Fibroblast of gingiva (primary cell): ENCODE results near the gene FADS3.

Source experiments
- DNase-seq: peaks from one replicate; pipeline ENCODE4 v3.0.0-alpha.2; 2011; ENCODE audit warnings: low read depth

FADS3 gene

DNA sequence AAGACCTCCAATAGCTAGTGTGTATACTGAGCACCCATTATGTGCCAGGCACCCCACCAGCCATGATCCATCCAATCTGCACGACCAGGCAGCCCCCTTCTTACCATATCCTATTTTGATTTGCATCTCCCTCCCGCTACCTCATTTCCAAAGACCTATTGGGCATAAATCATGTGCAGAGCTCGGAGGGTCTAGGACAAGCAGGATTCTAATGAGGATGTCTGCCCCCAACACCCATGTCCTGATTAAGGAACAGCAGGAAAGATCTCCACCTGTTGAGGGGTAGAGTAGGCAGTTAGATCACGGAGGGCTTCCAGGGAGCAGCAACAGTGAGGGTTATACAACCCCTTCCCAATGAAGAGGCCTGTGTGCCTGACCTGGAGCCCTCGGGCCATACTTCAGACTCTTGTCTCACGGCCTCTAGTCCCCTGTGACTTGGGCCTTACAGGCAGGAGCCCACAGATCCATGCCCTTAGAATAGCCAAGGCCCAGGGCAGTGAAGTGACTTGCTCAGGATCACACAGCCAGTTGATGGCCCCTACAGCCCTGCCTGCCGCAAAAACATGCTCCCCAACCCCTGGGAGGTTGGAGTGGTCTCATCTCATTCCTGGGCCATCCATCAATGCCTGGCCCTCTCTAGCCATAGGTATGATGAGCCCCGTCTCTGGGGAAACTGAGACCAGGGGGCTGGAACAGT is 22.5 kb upstream of the FADS3 start:
- no peak for DNase-seq

DNA sequence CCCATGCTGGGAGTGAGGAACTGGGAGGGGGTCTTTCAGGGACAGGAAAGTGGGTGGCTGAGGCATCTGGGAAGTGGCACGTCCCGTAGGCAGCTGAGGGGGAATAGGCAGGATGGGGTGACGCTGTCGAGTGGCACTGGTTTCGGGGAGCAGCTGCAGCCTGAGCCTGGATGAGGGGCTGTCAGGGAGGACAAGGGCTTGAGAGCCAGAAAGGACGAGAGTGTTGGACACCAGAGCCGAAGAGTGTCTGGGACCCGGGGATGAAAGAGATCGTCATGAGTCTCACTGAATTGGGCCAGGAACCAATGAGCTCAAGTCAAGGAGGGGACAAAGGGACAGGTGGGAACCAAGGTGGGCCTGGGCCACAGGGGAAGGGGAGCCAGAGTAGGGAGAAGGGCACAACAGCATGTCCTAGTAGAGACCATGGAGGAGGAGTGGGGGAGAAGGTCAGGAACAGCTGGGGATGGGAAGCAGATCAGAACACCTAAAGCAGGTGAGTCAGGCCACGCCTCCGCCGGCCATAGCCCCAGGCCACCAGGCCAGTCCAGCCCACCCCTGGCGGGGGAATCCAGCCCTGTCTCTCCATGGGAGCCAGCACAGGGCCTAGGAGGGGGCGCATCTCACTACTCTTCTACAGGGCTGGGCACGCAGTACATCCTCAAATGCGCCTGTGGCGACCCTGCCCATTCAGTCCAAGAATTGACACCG is 21.8 kb upstream of the FADS3 start:
- DNase-seq: no peak

DNA sequence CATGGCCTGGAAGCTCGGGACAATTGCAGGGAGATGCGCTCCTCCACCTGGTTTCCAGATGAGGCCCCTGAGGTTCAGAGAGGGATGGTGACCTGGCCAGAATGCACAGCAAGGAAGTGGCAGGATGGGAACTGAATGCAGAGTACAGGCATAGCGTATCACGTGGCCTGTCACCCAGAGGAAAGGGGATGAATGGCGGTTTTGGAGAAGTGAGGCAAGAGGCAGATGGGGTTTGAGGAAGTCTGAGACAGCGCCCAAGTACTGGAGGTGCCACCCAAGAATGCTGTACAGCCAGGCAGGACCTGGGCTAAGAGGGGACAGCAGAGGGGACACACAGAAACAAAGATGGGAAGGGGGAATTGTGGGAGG is 21.2 kb upstream of the FADS3 start:
- no peak for DNase-seq

DNA sequence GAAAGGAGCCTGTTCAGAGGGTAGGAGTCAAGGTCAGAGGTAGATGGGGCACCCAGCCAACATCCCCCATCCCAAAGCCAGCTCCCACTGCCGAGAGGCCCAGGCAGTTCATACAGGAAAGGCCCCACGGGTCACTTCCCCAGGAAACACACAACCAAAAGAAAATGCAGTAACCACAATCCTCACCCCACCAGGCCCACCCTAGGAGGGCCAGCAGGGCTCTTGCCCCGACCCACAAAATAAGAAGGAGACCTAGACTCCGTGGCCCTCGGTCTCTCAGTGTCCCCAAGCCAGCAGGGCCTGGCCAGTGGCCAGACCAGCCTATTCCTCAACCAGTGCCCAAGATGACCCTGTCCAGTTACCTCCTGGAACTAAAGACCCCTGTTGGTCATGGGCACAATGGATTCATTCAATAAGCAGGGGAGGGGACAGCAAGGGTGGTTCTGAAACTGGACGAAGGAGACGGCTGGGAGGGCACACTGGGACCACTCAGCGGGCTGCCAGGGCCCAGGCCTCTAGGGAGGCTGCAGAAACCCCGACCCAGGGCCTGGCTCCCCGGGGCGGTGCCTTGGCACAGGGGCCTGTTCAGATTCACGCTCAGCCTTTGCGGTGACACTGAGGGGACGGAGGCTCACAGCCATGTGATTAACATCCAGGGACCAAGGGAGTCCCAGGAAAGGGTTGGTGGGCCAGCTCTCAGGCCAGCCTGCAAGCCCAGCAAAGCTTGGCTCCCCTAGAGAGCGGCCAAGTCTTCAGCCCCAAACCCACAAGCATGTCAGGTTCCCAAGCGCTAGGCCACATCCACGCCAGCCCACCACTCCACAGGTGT is 20.6 kb upstream of the FADS3 start:
- no peak for DNase-seq

DNA sequence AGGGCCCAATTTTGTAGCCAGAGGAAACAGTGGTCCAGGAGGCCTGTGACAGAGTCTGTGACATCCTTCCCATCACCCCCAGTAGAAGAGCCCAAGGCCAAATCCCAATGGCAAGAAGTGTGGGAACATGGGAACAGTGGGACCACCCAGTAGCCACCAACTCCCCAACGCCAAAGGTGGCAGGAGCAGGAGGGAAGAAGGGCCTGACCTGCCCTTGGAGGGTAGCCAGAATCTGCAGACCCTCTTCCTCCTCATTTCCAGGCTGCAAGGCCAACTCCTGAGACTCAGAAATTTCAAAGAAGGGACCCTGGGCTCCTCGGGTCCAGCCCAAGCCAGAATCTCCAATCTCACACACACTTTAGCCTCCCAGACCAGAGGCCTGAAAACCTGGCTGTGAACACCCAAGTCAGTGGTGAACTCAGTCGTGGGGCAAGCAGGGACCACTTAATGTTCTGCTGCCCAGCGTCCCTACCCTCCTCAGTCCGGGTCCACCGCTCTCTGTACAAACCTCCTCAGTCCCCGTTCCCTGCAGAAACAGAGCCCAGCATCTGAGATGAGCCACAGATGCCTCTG is 19.9 kb upstream of the FADS3 start:
- no peak for DNase-seq

DNA sequence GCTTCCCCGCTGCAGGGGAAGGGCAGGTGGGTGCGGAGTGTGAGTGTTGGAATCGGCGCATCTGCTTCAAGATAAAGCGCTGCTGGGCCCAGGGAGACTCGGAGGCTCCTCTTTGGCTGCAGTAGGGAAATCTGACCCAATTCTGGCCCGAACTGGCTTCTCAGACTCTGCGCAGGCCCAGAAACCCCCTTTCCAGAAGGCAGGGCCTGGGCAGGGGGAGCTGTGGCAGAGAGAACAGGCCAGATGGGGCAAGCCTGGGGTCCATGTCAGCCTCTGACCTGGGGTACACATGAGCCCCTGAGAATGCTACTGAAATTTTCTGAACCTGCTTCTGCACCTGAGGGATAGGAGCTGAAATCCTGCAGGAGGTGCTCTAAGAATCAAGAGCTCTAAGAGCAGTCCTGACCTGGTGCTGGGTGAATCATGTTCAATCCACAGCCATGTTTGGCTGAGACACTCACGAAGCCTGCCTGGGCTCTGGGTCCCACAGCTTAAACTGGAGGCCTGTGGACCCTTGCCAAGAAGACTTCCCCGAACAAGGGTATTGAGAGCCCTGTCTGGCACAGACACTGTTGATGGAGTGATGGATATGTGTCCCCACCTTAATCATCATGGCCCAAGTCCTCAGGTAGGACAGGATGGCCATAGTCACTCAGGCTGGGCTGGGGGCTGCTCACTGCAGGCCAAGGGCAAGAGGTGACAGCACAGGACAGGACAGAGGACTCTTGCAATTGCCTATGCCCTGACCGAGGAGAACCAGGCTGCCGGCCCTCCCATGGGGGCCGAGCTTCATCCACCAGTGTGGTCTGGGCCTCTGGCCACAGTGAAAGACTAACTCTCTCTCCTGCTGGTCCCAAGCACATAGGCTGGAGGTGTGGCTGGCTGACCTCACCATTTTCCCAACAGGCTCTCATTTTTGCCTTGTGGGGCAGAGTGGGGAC is 19.1 kb upstream of the FADS3 start:
- no peak for DNase-seq

DNA sequence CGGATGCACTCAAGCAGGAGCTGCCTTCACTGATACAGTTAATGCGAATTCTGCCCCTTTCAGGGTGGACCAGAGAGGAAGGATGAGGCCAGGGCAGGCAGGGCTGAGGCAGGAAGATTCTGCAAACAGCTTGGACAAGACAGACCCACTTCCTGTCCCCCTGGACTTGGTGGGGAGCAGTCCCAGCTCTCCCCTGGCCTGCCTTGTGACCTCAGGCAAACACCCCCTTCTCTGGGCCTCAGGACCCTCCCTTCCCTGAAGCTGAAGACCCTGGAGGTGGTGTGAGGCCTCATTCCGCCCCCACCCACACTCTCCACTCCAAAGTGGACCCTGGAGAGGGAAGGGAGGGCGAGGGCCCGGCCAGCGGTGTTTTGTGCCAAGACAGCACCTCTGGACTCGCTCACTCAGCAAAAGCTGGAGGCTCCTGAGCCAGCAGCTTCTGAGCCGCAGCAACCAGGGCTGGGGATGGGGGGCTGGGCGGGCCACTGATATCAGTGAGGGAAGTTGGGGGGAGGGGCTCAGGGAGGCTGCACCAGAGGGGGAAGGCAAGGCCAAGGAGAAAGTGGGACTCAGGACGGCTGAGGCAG is 17.5 kb upstream of the FADS3 start:
- DNase-seq: no peak

DNA sequence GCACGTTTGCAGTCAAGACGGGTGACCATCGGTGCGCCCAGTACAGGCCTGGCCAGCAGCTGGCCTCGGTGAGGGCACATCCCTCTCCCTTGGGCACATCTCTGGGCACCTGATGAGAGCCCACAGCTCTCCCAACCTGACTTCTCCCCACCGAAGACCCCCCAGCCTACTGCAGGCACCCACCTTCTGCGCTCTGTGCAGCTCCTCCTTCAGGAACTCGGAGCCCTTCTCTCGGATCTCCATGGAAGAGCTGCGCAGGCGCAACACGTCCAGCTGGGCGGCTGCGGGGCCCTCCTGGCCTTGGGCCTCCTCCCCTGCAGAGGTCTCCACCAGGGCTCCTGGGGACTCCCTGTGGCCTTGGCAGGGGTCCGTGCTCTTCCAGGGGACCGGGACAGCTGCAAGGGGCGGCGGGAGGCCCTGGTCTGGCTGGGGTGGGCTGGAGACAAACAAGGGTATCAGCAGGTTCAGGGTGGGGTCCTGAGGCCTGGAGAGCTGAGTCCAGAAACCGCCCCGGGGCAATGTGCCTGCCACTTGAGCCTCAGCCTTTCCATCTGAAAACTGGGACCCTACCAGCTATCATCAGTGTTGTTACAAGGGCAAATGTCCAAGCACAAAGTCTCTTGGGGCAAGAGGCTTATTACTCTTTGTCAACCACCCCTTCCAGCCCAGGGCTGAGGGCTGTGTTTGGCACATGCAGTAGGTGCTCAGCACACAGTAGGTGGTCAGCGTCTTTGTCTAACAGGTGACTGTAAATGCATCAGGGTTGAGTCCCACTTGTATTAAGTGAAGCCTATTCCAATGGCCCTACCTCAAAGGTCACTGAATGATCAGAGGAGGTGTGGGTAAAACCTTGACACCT is 16.8 kb upstream of the FADS3 start:
- no peak for DNase-seq

DNA sequence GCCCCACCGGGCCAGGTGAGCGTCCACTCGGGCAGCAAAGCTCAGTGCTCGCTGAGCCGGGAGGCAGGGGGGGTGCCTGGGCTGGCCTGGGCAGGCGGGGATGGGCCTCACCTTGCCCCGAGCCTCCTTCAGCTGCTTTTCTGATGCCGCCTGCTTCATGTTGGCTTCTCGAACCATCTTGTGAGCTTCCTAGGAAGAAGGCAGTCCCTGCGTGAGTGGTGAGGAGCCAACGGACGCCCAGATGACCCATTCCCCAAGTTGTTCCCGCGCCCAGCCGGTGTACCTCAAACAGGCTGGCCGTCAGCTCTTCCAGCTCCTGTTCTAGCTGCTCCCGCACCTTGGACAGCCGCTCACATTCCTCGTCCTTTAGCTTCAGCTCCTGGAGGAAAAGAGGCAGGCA is 15.9 kb upstream of the FADS3 start:
- no peak for DNase-seq

DNA sequence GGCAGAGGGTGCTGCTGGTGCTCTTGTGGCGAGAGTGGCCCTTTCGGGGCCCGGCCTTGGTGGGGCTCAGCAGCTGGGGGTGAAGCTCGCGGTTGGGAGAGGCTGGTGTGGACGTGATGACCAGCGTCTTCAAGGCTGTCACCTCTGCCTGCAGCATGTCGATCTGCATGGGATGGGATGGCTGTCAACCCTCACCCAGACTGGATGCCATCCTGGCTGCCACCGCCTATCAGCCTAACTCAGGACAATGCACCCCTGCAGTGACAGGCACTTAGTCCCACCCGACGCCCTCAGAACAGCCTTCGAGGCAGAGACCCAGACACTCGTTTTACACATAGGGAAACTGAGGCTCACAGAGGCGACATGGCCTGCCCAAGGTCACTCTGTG is 15.2 kb upstream of the FADS3 start:
- no peak for DNase-seq

DNA sequence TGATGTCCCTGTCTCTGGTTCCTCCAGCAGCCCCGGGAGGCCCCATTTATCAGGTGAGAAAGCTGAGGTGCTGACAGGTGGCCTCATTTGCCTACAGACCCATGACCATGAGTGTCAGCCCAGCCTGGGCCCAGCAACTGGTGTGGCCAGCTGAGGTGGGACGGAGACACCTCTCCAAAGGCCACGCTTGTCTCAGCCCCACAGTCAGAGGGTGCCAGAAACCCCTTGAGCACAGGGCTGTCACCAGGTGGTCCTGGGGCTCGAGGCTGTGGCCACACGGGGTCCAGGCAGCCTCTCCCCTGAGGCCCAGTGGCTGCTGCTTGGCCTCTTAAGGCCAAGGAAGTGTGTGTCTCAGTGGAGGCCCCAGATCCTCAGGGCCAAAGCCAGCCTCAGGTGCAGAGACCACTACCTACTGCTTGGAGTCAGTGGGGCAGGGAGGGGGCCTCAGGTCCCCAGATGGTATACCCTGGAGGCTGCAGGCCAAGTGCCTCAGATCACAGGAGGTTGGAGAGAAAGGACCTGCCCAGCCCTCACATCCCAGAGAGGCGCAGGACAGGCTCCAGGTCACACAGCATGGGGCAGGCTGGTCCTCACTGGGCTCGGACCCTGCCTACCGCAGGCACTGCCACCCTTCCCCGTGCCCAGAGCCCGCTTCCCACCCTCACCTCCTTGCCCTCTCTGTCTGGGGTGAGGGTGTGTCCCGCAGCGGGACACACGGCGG is 14.6 kb upstream of the FADS3 start:
- DNase-seq: no peak

DNA sequence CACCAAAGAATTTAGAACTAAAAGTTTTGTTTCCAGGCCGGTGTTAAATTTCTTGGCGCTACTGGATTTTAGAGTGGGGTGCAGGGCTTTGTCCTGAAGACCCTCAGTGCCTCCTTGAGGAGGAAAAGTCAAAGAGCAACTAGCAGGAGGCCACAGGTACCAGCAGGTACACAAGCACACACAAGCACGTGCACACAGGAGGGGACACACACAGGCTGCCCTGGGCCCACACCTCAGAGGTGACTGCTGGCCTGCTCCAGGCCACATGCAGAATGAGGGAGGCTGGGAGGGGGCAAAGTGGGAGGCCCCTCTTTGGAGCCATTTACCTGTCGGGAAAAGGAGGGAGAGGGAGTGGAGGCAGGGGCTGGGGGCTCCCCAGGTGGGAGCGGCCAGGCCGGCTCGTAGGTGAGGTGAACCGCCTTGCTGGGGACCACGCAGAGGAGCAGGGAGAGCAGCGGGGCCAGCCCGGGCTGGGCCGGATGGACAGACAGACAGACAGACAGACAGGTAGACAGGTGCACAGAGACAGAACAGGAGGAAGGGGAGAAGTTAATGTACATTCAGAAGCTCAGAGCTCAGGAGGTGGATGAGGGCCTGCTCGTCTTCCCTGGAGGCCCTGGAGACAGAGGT is 13.8 kb upstream of the FADS3 start:
- no peak for DNase-seq

DNA sequence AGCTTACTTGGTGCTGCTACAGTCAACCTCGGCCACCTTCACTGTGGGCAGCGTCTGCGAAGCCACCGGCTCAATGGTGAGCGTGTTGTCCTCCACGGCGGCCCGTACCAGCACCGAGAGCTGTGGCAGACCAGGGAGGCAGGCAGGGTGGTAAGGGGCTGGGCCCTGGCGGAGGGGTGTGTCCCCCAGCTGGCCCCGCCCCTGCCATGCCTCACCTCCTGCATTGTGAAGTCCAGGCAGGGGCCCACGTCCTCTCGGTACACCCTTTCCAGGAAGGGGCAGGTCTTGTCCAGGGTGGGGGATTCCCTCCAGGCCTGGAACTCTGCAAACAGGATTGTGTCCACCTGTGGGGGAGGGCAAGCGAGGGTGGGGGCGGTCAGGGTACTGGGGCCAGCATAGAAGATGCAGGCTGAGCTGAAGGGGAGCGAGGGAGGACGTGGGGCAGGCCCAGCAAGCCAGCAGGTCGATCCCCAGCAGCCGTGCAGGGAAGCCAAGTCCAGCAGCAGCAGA is 13.2 kb upstream of the FADS3 start:
- no peak for DNase-seq

DNA sequence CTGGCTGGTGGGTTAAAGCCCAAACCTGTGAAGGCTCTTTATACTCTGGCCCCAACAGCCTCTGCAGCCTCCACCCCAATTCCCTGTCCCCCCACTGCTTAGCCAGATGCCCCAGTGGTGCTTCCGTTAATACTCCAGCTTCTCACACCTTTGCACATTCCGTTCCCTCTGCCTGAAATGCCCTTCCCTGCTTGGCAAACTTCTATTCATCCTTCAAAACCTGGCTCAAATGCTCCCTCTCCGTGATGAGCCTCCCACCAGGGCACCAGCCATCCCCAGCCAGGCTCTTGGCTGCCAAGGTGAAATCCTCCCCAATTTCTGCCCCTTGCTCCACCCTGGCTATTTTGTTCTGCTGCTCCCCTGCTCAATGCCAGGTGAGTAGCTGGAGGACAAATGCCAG is 12.5 kb upstream of the FADS3 start:
- no peak for DNase-seq

DNA sequence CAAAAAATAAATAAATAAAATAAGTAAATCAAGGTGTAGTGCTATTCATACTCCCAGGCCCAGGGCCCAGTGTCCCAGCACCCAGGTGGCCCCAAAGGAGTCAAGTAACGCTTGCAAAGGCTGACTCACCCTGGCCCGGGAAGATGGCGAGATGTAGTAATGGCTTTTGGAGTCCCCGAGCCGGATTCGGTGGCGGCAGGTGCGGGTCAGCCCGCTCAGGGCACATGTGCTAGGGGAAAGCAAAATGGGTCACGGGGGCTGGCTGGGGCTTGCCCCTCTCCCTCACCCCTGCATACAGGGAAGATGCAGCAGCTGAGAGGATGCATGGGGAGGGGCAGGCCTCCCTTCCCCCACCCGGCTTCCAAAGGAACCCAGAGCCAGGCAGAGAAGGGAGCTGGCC is 11.0 kb upstream of the FADS3 start:
- no peak for DNase-seq

DNA sequence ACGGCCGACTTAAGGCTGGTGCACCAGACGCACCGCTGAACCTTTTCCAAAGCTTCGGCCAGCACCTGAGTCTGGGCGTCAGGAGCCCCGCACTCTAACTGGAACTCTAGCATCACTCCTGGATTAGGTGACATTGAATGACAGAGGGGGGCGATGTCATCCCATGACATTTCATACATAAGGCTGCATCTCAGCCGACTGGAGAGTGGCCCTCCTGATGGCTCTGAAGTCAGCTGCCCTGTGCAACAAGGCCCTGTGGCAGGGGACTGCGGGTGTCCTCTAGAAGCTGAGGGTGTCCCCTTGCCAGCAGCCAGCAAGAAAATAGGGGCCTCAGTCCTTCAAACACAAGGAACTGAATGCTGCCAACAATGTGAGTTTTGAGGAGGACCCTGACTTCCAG is 10.1 kb upstream of the FADS3 start:
- no peak for DNase-seq

DNA sequence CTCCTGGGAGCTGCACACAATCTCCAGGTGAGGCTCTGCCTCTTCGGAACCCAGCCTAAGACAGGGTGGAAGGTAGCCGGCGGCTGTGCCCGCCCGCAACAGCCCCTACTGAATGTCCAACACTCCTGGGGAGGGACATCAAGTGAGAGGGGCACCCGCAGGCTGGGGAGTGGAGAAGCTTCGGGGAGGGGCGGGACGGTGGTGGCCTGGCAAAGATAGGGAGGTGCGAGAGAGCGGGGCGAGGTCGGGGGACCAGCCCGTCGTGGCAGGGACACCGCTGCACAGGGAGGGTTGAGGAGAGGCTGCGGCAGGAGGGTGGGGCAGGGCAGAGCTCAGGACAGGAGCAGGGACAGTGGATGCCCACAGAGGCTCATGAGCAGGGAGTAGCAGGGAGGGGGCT is 8.9 kb upstream of the FADS3 start:
- no peak for DNase-seq

DNA sequence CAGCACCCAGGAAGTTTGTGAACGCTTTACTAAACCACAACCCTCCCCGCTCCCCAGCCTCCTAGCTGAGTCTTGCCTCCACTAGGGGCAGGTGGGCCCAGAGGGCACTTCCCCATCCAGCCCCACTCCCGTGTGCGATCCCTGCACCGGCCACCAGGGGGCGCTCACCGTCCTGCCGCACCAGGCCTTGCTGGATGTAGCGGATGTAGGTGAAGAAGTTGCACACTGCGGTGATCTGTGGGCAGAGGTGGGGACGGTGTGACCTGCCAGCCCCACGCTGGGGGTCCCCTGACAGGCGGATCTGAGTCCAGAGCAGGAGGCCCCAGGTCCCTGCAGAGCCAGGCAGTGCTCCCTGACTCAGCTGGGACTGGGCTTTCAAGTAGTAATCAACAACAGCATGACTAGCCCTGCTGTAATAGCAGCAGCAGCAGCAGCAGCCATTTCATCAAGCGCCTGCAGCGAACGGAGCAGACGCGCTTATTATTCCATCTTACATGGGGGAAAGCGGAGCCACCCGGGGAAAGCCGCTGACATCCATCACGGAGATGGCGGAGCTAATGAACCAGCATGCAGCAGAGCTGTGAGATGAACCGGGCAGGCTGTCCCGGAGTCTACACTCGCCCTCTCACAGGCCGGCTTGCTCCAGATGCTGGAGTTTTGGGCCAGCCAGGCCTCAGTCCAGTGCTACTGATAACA is 7.9 kb upstream of the FADS3 start:
- DNase-seq: peak; percentile 53

DNA sequence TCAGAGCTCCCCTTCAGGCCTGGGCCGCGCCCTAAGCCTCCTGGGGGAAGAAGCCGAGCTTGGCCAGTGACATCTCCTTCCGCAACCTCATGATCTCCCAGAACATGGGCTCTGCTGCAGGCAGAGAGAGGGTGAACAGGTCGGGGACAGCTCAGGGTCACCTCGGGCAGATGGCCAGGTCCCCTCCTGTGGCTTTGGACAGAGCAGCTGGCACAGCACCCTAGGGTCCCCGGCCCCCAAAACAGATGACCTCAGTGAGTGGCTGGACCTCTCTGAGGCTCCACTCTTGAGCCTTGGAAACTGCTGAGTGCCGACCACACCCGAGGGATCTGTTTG is 6.9 kb upstream of the FADS3 start:
- no peak for DNase-seq
